ENCODE data around the gene D2HGDH.
"Not testable (repeated sequence)": the region's sequence is repeated elsewhere in the genome, so short reads cannot be mapped to it uniquely, and the experiment has no call there.

D2HGDH gene

GRCh38 chr2:241771286-241772062 lies 37.0 kb downstream of the D2HGDH start:
- no peaks in the 10 kb centered on the region for H3K36me3 Mint-ChIP-seq (ENCODE audit: insufficient read depth)
- peak overlapping the region; percentile 2 to 27 for H3K27ac Mint-ChIP-seq
- H3K9me3 Mint-ChIP-seq: no peaks in the 10 kb centered on the region
- peaks cover 8 to 19% of the 10 kb centered on the region in 2 donors for H3K4me1 Mint-ChIP-seq (ENCODE audit: low read depth in 2 of 2)
- DNase-seq (no peak), ATAC-seq (replicated peaks) (no peak)
- peak overlapping the region; percentile 54 to 64 for H3K4me3 Mint-ChIP-seq
- no peaks in the 10 kb centered on the region for H3K27me3 Mint-ChIP-seq

DNA sequence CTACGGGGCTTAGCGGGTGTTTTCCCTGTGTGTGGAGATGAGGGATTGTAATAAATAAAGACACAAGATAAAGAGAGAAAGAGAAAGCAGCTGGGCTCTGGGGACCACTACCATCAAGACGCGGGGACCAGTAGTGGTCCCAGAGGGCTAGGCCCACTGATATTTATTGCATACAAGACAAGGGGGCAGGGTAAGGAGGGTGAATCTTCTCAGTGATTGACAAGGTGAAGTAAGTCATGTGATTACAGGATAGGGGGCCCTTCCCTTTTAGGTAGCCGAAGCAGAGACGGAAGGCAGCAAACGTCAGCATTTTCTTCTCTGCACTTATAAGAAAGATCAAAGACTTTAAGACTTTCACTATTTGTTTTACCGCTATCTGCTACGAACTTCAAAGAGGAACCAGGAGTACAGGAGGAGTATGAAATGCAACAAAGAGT lies 37.7 kb downstream of the D2HGDH start:
- Mint-ChIP-seq H3K4me3 (peak overlapping the region; percentile 54 to 64), H3K27ac (peak overlapping the region; percentile 2 to 27), H3K9me3 (no peaks in the 10 kb centered on the region), H3K4me1 (ENCODE audit: low read depth in 2 of 2) (peaks cover 8 to 19% of the 10 kb centered on the region in 2 donors), H3K36me3 (ENCODE audit: insufficient read depth) (no peaks in the 10 kb centered on the region), H3K27me3 (no peaks in the 10 kb centered on the region)
- ATAC-seq (replicated peaks) (peak; percentile 27), DNase-seq (peak in 1 of 3 experiments; percentile 18)

DNA sequence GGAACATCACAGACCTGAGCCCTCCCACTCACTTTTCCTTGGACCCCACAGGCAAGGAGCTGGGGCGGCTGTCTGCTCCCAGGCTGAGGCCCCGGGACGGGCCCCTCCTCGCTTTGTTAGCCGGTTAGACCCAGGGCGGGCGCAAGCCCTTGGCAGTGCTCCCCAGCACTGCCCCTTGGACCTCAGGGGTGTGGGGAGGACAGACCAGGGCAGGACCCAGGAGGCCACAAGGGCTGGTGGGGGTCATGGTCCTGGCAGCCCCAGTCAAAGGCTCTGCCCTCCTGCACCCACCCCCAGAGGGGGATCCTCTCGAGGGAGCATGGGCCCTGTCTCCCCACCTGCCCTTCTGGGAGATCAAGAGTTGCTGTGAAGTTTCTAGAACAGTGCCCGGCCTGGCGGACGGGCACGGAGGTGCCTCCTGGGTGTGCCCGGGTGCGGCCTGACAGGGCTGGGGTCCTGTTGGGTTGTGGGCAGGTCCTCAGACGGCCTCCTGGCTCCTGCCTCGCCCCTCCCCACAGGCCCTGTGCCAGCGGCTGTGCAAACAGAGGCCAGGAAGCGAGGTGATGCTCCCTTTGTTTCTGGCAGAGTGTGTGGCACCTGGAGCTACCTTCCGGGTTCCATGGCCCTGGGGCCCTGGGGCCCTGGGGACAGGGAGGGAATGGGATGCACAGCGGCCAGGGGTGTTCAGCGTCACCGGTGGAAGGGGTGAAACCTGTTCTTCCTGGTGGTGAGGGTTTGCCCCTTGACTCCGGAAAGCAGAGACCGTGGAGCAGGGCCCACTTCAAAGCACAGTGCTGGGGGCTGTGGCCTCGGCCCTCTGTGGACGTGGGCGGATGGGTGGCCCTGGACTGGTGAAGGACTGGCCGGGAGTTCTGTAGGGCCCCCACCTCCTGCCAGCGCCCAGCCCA lies 39.3 kb downstream of the D2HGDH start:
- H3K4me3 Mint-ChIP-seq: no peak overlapping the region
- H3K4me1 Mint-ChIP-seq (ENCODE audit: low read depth in 2 of 2): peaks cover 8 to 19% of the 10 kb centered on the region in 2 donors
- H3K36me3 Mint-ChIP-seq (ENCODE audit: insufficient read depth): no peaks in the 10 kb centered on the region
- H3K27ac Mint-ChIP-seq: no peak overlapping the region
- no peak for DNase-seq
- H3K9me3 Mint-ChIP-seq: no peaks in the 10 kb centered on the region
- no peak for ATAC-seq (replicated peaks)
- no peaks in the 10 kb centered on the region for H3K27me3 Mint-ChIP-seq

DNA sequence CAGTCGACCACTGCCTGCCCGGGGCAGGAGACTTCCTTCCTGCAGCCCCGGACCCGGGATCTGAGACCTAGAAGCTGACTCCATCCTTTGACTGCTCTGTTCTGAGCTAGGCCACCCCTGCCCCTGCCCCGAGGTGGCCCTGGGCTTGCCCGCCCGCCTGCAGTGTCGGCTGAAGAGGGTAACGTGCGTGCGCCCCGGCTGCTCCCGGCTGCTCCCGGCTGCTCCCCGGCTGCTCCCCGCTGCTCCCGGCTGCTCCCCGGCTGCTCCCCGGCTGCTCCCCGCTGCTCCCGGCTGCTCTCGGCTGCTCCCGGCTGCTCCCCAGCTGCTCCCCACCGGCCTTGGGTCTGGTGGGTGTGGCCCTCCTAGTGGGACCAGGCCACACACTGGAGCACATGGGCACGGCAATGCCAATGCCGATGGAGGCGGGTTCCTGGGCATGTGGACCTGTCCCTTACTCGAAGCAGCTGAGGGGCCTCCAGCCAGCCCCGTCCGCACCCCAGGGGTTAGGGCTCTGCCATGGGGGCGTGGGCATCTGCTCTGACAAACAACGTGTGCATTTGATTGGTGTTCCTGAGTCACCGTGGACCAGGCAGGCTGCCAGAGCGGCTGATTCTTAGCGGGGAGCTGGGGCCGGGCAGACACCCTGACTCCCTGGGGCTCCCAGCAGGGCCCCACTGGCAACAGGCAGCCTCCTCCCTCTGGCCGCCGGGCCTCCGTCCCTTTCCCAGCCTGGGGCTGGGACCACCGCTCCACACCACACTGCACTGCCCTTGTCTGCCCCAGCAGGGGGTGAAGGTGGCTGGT lies 40.2 kb downstream of the D2HGDH start:
- H3K4me3 Mint-ChIP-seq: no peak overlapping the region
- DNase-seq (no peak), ATAC-seq (replicated peaks) (no peak)
- no peaks in the 10 kb centered on the region for H3K27me3 Mint-ChIP-seq
- no peaks in the 10 kb centered on the region for H3K9me3 Mint-ChIP-seq
- H3K36me3 Mint-ChIP-seq (ENCODE audit: insufficient read depth): no peaks in the 10 kb centered on the region
- peaks cover 8 to 19% of the 10 kb centered on the region in 2 donors for H3K4me1 Mint-ChIP-seq (ENCODE audit: low read depth in 2 of 2)
- no peak overlapping the region for H3K27ac Mint-ChIP-seq

DNA sequence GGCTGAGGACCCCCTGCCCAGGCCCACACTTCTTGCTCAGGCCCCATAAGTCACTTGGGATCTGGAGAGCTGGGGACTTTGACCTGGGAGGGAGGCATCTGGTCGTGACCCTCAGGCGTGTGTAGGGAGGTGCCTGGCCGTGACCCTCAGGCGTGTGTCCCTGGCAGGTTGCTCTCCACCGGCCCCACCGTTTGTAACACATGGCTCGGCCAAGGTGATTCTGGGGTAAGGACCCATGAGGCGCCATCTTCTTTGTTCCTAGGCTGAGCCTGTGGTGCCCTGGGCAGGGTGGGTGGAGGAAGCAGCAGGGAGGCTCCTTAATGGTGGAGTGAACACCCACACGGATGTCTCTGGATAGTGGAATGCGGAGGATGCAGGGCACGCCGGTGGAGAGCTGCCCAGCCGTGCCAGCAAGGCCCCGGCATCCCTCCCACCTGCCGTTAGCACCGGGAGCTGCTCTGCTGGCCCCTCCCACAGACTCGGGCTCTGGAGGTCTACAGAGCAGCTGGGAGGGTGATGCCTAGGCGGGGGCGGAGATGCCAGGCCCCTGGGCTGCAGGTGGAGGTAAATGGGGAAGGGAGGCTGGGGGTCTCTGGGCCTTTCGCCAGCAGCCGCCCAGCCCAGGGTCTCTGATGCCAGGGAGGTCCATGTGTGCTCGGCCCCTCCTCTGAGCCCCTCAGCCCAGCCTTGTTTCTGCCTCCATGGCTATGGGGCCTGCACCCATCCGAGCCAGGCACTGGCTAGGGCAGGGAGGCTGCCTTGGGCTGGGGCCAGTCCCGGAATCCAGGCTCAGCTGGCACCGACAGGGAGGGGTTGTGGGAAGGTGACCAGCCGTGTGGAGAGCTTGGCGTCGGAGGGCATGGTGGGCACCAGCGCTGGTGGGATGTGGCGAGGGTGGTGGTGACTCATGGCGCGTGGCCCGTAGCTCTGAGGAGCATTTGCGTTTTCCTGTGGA lies 41.1 kb downstream of the D2HGDH start:
- Mint-ChIP-seq H3K4me3 (no peak overlapping the region), H3K4me1 (ENCODE audit: low read depth in 2 of 2) (peaks cover 8 to 17% of the 10 kb centered on the region in 2 donors), H3K27me3 (no peaks in the 10 kb centered on the region), H3K9me3 (no peaks in the 10 kb centered on the region), H3K27ac (no peak overlapping the region), H3K36me3 (ENCODE audit: insufficient read depth) (no peaks in the 10 kb centered on the region)
- ATAC-seq (replicated peaks) (no peak), DNase-seq (no peak)

DNA sequence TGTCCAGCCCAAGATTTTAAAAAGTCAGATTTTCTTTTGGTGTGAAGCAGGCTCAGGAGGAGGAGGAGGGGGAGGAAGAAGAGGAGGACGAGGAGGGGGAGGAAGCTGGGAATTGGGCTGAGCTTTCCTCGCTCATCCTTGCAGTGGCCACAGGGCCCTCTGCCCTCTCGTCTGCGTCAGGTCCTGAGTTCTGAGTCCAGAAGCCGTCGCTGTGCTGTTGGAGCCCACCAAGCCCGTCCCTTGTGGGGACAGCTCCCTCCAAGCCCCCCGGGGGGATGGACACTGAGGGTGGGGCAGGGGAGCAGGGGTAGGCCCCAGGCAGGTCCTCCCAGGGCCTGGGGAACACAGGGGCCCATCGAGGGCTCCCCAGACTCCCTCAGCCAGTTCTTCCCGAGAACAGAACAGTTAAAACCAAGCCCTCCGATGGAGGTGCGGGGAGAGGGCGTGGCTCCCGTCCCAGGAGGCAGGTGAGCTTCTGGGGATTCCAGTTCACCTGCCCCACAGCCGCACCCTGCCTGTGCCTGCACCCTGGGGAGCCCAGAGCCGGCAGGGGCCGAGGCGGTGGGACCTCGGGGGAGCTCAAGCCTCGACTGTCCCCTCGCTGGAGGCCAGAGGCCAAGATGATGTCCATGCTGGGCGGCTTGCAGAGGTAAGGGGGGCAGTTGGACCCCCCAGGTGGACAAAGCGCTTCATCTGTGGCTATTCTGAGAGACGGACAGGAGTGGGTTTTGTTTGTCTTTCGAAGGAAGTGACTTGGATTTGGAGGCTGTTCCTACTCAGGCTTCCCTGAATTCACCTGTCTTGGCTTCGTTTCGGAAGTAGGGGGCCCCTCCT lies 42.1 kb downstream of the D2HGDH start, which contains the start of gene GAL3ST2:
GAL3ST2 (plus strand) TSS at position 487 of the 834 bp plus-strand sequence; CDS start at position 621, 134 bp downstream.
- H3K36me3 Mint-ChIP-seq (ENCODE audit: insufficient read depth): no peaks in the 10 kb centered on the region
- H3K4me1 Mint-ChIP-seq (ENCODE audit: low read depth in 2 of 2): peaks cover 8 to 14% of the 10 kb centered on the region in 2 donors
- DNase-seq (no peak), ATAC-seq (replicated peaks) (no peak)
- H3K27me3 Mint-ChIP-seq: no peaks in the 10 kb centered on the region
- no peak within 1 kb of the TSS for H3K27ac Mint-ChIP-seq
- no peak within 1 kb of the TSS for H3K4me3 Mint-ChIP-seq
- no peaks in the 10 kb centered on the region for H3K9me3 Mint-ChIP-seq

DNA sequence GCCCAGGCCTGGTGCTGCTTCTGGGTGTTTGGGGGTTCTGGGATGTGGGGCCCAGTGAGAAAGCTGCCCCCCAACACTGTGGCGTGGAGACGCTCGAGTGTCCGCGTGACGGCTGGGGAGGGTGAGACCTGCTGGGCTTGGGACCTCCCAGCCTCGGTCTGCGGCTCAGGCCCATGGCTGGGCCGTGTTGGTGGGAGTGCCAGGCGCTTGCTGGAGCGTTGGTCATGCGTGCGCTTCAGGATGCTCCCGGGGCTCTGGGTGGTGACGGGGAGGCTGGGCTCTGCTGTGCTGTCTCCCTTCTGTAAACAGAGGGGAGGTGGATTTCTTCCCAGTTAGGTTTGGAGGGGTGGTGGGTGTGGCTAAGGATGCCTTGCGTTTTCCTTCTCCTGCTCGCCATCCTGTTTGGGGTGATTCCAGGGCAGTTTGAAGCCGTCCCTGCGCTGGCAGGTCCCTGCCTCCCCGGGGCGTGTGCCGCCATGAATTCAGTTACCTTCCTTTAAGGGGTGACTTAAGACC lies 42.8 kb downstream of the D2HGDH start:
- Mint-ChIP-seq H3K27me3 (no peaks in the 10 kb centered on the region), H3K4me1 (ENCODE audit: low read depth in 2 of 2) (peaks cover 2 to 8% of the 10 kb centered on the region in 2 donors), H3K9me3 (no peaks in the 10 kb centered on the region), H3K4me3 (no peak overlapping the region), H3K27ac (no peak overlapping the region), H3K36me3 (ENCODE audit: insufficient read depth) (no peaks in the 10 kb centered on the region)
- ATAC-seq (replicated peaks): no peak
- DNase-seq: no peak

DNA sequence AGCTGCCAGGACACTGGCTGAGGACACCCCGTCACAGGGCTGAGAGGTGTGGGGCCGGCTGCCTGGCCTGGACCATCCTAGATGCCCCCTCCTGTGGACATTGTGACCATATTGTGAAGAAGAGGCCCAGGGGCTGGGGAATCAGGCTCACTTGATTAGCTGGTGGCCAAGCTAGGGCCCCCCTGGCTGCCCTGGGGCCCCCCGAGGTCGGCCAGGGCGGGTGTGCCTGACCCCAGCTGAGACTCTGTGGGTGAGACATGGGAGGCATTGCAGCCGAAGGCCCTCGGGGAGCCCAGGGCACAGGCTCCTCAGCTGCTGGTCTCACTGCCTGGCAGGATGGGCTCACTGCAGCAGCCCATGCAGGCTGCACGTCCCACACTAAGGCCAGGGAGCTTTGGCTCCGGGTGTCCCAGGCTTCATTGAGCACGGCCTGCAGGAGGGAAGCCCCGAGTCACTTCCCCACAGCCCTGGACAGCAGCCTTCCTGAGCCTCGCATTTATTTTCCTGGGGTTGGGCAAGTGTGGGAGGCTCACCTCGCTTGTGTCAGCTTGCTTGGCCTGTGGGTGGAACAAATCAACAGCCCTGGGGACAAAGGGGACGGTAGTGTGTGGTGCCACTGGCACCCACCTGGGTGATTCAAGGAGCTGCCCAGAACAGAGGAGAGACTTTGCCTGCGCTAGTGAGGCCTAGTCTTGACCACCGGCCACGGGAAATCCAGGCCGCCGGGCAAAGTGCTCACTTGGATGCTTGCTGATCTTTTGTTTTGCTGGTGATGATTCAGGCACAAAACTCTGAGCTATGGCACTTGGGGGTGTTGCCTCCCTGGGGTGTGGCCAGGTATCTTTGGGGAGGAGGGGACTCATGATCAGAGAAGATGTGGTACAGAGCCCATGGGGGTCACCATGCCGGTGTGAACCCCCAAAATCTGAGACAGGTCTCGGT lies 43.5 kb downstream of the D2HGDH start:
- Mint-ChIP-seq H3K27me3 (no peaks in the 10 kb centered on the region), H3K9me3 (no peaks in the 10 kb centered on the region), H3K27ac (peak overlapping the region in 1 of 2 donors; percentile 35), H3K36me3 (ENCODE audit: insufficient read depth) (no peaks in the 10 kb centered on the region), H3K4me3 (no peak overlapping the region), H3K4me1 (ENCODE audit: low read depth in 2 of 2) (peaks cover 0 to 2% of the 10 kb centered on the region in 2 donors)
- DNase-seq: no peak
- ATAC-seq (replicated peaks): no peak

GRCh38 chr2:241780939-241781569 lies 46.6 kb downstream of the D2HGDH start:
- Mint-ChIP-seq H3K4me1 (ENCODE audit: low read depth in 2 of 2) (no peaks in the 10 kb centered on the region), H3K4me3 (no peak overlapping the region), H3K27ac (no peak overlapping the region), H3K36me3 (ENCODE audit: insufficient read depth) (peaks cover 3% of the 10 kb centered on the region), H3K9me3 (no peaks in the 10 kb centered on the region), H3K27me3 (no peaks in the 10 kb centered on the region)
- no peak for ATAC-seq (replicated peaks)
- DNase-seq: no peak

DNA sequence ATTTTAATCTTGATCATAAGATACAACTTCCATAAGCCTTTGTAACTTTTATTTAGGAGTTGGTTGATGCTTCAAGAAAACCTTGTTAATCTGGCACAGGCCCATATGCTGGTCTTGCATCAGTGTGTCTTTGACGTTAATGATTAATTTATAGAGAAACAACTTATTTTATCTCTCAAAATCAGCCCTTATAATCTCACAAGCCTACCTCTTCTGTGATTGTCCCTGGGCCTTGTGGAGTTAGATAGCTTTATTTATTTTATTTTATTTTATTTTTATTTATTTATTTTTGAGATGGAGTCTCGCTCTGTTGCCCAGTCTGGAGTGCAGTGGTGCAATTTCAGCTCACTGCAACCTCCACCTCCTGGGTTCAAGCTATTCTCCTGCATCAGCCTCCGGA lies 47.6 kb downstream of the D2HGDH start:
- DNase-seq; H3K27ac Mint-ChIP-seq; H3K36me3 Mint-ChIP-seq (ENCODE audit: insufficient read depth); ATAC-seq (replicated peaks); H3K4me1 Mint-ChIP-seq (ENCODE audit: low read depth in 2 of 2); H3K4me3 Mint-ChIP-seq; H3K9me3 Mint-ChIP-seq; H3K27me3 Mint-ChIP-seq: not testable (repeated sequence)
